ENCODE measurements around the gene PHACTR4. TPM values are rescaled to one million over a fixed set of nuclear protein-coding genes. Genes with fewer than 3 reads are reported as not detected.
"Not testable (repeated sequence)": the region's sequence is repeated elsewhere in the genome, so short reads cannot be mapped to it uniquely, and the experiment has no call there.

Gene PHACTR4
- total and polyA plus RNA-seq, 2 donors (not counting 3 experiments of a cell fraction or from before 2014, with no cell fraction given) = 25.4 to 61.0 TPM

GRCh38 chr1:28373450-28373849 lies 3.9 kb downstream of the PHACTR4 start:
- H3K4me1 ChIP-seq (ENCODE audit: control insufficient read depth, extremely low read depth, insufficient read depth, low read length); H3K9me3 ChIP-seq (replicated peaks; ENCODE audit: control insufficient read depth, insufficient read depth, low read length); H3K27ac ChIP-seq (ENCODE audit: insufficient read depth, low read depth, low read length); H3K4me2 ChIP-seq (ENCODE audit: insufficient read depth, low read length); dilution Hi-C loops (cut with MboI; ENCODE audit: extremely low pct_ligation_motif_present, low sequenced_read_pairs); BruUV-seq (replicated peaks); DNase-seq (ENCODE audit: low read depth, low spot score); H3K27me3 ChIP-seq (ENCODE audit: control insufficient read depth in 2 of 2, insufficient read depth in 2 of 2, low read length in 2 of 2); H3K9ac ChIP-seq (replicated peaks; ENCODE audit: extremely low read depth, insufficient read depth, low read length); H4K20me1 ChIP-seq (replicated peaks; ENCODE audit: control insufficient read depth, extremely low read depth, insufficient read depth, low read length); H3K36me3 ChIP-seq (ENCODE audit: control insufficient read depth in 2 of 2, extremely low read depth in 1 of 2, insufficient read depth in 2 of 2, low read length in 2 of 2); H3K4me3 ChIP-seq (replicated peaks in 1 of 3; ENCODE audit: insufficient read depth in 1 of 3, low read depth in 1 of 3, low read length in 3 of 3); H3K9me1 ChIP-seq (replicated peaks; ENCODE audit: control insufficient read depth, extremely low read depth, insufficient read depth, low read length); FAIRE-seq; H2AFZ ChIP-seq (ENCODE audit: low read depth, low read length); intact Hi-C loops (cut with micrococcal nuclease): not testable (repeated sequence)
- peaks cover 44% of the 10 kb centered on the region for H3K79me2 ChIP-seq (ENCODE audit: control insufficient read depth, insufficient read depth, low read length)
- ChIA-PET CTCF (interaction anchor here (1.3 kb wide), 2 partner anchors 14 to 125 kb away, joined by 4 to 5 read pairs; no protein-coding TSS in a partner anchor), POLR2A (interaction anchor here (0.6 kb wide), 2 partner anchors 70 to 252 kb away, joined by 3 to 4 read pairs; no protein-coding TSS in a partner anchor)

- no peak for FAIRE-seq
- no peak overlapping the region for H3K9ac ChIP-seq (replicated peaks; ENCODE audit: extremely low read depth, insufficient read depth, low read length)
- no peak for DNase-seq (ENCODE audit: low read depth, low spot score)
- CTCF ChIA-PET = interaction anchor here (1.3 kb wide), 1 partner anchor 14 kb away, joined by 5 read pairs; no protein-coding TSS in a partner anchor
- H4K20me1 ChIP-seq (replicated peaks; ENCODE audit: control insufficient read depth, extremely low read depth, insufficient read depth, low read length) = no peaks in the 10 kb centered on the region
- H3K4me3 ChIP-seq (replicated peaks in 1 of 3; ENCODE audit: insufficient read depth in 1 of 3, low read depth in 1 of 3, low read length in 3 of 3) = no peak overlapping the region
- dilution Hi-C loops (cut with MboI; ENCODE audit: extremely low pct_ligation_motif_present, low sequenced_read_pairs) (no loop called here), intact Hi-C loops (cut with micrococcal nuclease) (no loop called here)
- no peaks in the 10 kb centered on the region for H3K27me3 ChIP-seq (ENCODE audit: control insufficient read depth in 2 of 2, insufficient read depth in 2 of 2, low read length in 2 of 2)
- POLR2A ChIA-PET = interaction anchor here (0.6 kb wide), 1 partner anchor 69 kb away, joined by 4 read pairs; no protein-coding TSS in a partner anchor
- no peak overlapping the region for H3K4me2 ChIP-seq (ENCODE audit: insufficient read depth, low read length)
- H3K79me2 ChIP-seq (ENCODE audit: control insufficient read depth, insufficient read depth, low read length) = peaks cover 48% of the 10 kb centered on the region
- H3K27ac ChIP-seq (ENCODE audit: insufficient read depth, low read depth, low read length) = no peak overlapping the region
- peaks cover 8% of the 10 kb centered on the region for H3K4me1 ChIP-seq (ENCODE audit: control insufficient read depth, extremely low read depth, insufficient read depth, low read length)
- H3K9me1 ChIP-seq (replicated peaks; ENCODE audit: control insufficient read depth, extremely low read depth, insufficient read depth, low read length) = no peaks in the 10 kb centered on the region
- TF ChIP-seq POLR2AphosphoS5 (IDR thresholded peaks at IDR 0.05; ENCODE audit: insufficient read depth, low read depth, low read length) (no peak), MYC (IDR thresholded peaks at IDR 0.05; ENCODE audit: low read depth, low read length) (no peak), FOS (IDR thresholded peaks at IDR 0.05; ENCODE audit: borderline replicate concordance, insufficient read depth, low read length) (no peak), EZH2 (IDR thresholded peaks at IDR 0.05; ENCODE audit: borderline replicate concordance, low read depth, low read length, severe bottlenecking) (no peak), POLR2A (IDR thresholded peaks at IDR 0.05; ENCODE audit: low read depth, low read length) (no peak), MAX (IDR thresholded peaks at IDR 0.05; ENCODE audit: insufficient read depth, insufficient read length) (no peak)
- no peaks in the 10 kb centered on the region for H3K9me3 ChIP-seq (replicated peaks; ENCODE audit: control insufficient read depth, insufficient read depth, low read length)
- H3K36me3 ChIP-seq (ENCODE audit: control insufficient read depth in 2 of 2, extremely low read depth in 1 of 2, insufficient read depth in 2 of 2, low read length in 2 of 2) = no peaks in the 10 kb centered on the region
- no TSS peak for BruUV-seq (replicated peaks)
- H2AFZ ChIP-seq (ENCODE audit: low read depth, low read length) = no peak overlapping the region
Observed at GRCh38 chr1:28374297-28374696, 4.8 kb downstream of the PHACTR4 start.

- H3K79me2 ChIP-seq (ENCODE audit: control insufficient read depth, insufficient read depth, low read length) = peaks cover 49% of the 10 kb centered on the region
- intact Hi-C loops (cut with micrococcal nuclease); H4K20me1 ChIP-seq (replicated peaks; ENCODE audit: control insufficient read depth, extremely low read depth, insufficient read depth, low read length); BruUV-seq (replicated peaks); DNase-seq (ENCODE audit: low read depth, low spot score); H3K4me2 ChIP-seq (ENCODE audit: insufficient read depth, low read length); H3K9me3 ChIP-seq (replicated peaks; ENCODE audit: control insufficient read depth, insufficient read depth, low read length); H3K9me1 ChIP-seq (replicated peaks; ENCODE audit: control insufficient read depth, extremely low read depth, insufficient read depth, low read length); H3K27me3 ChIP-seq (ENCODE audit: control insufficient read depth in 2 of 2, insufficient read depth in 2 of 2, low read length in 2 of 2); FAIRE-seq; H3K9ac ChIP-seq (replicated peaks; ENCODE audit: extremely low read depth, insufficient read depth, low read length); H3K27ac ChIP-seq (ENCODE audit: insufficient read depth, low read depth, low read length); H3K4me1 ChIP-seq (ENCODE audit: control insufficient read depth, extremely low read depth, insufficient read depth, low read length); POLR2A ChIA-PET; H3K36me3 ChIP-seq (ENCODE audit: control insufficient read depth in 2 of 2, extremely low read depth in 1 of 2, insufficient read depth in 2 of 2, low read length in 2 of 2); dilution Hi-C loops (cut with MboI; ENCODE audit: extremely low pct_ligation_motif_present, low sequenced_read_pairs); H3K4me3 ChIP-seq (replicated peaks in 1 of 3; ENCODE audit: insufficient read depth in 1 of 3, low read depth in 1 of 3, low read length in 3 of 3); H2AFZ ChIP-seq (ENCODE audit: low read depth, low read length): not testable (repeated sequence)
- CTCF ChIA-PET = interaction anchor here (0.6 to 1.7 kb wide), 3 partner anchors 15 to 95 kb away, joined by 3 to 7 read pairs (median 3); no protein-coding TSS in a partner anchor
Observed at GRCh38 chr1:28375598-28375997, 6.1 kb downstream of the PHACTR4 start.

All from endothelial cell of umbilical vein (primary cell).